HG03066 (cell line): ENCODE results near the gene CXCL17.
"Not testable (repeated sequence)": the region's sequence is repeated elsewhere in the genome, so short reads cannot be mapped to it uniquely, and the experiment has no call there.

Experiments
- ATAC-seq: cut with Tn5 transposase; IDR thresholded peaks from one replicate; pipeline ENCODE4 v1.9.1; 2021; ENCODE audit warnings: low read depth; ENCODE audit not compliant: unreplicated experiment

The CXCL17 gene, protein sequence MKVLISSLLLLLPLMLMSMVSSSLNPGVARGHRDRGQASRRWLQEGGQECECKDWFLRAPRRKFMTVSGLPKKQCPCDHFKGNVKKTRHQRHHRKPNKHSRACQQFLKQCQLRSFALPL

DNA sequence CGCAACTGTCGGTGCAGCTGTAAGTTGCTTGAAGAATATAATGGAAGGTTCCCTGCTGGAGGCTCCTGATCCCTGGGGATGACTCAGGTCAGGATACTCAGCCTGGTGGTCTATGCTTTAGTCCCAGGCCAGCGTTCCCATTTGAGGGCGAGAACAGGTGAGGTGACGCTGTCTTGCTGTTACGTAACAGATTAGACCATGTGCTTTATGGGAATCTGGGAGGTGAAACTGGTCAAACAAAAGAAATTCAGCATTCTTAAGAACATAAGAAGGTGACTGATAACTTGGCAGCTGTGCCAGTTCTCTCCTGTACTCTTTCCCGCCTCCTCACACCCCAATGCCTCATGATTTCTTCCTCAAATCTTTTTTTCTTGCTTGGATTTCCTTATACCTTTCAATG is at the start of gene CXCL17:
Gene CXCL17, minus strand, starts transcription at position 114 of the 400 bp plus-strand sequence. CDS start 114 bp downstream, outside the sequence.
- no peak for ATAC-seq

DNA sequence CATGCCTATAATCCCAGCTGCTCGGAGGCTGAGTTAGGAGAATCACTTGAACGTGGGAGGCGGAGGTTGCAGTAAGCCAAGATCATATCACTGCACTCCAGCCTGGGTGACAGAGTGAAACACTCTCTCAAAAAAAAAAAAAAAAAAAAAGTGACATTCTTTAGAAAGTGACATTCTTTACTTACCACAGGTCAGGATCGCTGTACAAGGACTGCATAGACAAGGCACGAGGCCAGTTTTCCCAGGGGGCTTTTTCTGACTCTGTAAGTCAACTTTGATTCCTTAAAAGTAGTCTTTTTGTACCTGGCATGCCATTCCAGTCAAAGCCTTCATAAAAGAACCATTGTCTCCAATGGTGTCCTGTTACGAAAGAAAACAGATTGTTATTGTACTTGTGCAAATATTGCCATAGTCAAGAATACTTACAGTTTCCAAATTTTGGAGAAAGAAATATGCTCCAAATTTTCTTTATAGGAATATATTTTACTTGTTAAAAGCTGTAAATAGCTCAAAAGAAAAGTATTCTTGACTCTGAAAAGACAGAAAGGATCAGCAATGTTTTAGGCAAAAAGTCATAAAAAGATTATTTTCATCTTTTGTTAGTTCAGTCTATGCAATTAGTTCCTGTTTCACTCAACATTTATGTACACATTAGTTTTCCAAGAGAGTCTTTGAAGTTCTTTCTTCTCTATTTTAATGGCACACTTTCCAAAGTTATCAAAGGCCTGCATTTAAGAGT is 46.2 kb upstream of the CXCL17 start:
- ATAC-seq = no peak

DNA sequence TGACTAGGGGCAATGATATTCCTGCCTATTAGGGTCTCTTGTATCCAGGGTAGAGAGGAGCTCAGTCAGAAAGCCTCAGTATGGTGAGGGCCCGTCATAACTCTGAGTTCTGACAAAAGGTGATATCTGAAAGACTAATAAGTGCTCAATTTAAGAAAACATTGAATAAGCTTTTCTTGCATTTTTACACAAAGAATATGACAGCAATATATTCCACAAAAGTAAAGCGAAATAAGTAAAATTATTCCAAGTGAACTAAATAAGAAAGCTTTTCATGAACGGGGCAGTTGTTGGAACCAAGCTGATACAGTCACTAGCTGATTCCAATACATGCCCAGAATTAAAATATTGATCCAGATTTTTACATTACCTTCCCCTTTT is 45.0 kb upstream of the CXCL17 start:
- ATAC-seq = no peak

DNA sequence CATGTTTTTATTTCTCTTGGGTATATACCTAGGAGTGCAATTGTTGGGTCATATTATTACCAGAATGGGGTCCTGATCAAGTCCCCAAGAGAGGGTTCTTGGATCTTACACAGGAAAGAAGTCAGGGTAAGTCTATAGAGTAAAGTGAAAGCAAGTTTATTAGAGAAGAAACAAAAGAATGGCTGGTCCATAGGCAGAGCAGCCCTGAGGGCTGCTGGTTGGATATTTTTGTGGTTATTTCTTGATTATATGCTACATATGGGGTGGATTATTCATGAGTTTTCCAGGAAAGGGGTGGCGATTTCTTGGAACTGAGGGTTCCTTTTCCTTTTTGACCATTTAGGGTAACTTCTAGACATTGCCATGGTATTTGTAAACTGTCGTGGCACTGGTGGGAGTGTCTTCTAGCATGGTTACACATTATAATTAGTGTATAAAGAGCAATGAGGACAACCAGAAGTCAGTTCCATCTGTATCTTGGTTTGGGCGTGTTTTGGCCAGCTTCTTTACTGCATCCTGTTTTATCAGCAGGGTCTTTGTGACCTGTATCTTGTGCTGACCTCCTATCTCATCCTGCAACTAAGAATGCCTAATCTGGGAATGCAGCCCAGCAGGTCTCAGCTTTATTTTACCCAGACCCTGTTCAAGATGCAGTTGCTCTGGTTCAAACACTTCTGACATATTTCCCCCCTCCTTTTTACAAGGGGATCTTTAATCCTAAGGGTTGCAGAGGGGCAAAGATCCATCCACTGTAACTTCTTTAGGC is 44.5 kb upstream of the CXCL17 start:
- ATAC-seq = no peak

- ATAC-seq = not testable (repeated sequence)
Observed at GRCh38 chr19:42485036-42485435, 42.3 kb upstream of the CXCL17 start.

DNA sequence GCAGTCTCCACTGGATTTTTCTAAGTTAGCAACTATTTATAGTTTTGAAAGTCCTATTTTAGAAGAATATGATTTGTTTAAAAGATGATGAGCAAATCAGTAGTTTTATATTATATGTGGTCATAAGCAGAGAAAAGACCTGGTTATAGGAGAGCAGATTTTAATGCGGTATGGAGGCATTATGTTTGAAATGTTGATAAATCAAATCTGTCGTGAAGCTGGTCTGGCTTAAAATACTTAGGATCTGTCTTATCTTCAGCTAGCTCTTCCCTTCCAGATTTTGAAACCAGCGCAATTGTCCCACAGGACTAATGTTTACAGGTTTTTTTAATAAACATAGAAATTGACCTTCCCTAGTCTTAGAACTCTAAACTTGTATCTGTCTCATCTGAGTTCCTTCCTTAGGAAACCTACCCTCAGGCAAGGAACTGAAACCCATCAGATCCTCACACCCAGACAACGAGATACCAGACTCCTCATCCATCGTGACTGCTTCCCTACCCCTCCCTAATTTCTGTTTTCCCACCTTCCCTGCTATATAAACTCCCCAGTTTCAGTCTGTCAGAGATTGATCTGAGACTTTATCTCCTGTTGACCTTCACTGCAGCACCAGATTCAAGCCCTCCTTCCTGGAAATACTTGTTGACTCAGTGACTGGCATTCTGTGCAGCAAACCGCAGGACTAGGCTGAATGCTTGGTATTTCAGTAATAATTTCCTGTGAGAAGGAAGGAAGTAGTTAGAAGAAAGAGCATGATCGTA is 37.8 kb upstream of the CXCL17 start:
- no peak for ATAC-seq

GRCh38 chr19:42479736-42480135 is 37.0 kb upstream of the CXCL17 start:
- no peak for ATAC-seq

DNA sequence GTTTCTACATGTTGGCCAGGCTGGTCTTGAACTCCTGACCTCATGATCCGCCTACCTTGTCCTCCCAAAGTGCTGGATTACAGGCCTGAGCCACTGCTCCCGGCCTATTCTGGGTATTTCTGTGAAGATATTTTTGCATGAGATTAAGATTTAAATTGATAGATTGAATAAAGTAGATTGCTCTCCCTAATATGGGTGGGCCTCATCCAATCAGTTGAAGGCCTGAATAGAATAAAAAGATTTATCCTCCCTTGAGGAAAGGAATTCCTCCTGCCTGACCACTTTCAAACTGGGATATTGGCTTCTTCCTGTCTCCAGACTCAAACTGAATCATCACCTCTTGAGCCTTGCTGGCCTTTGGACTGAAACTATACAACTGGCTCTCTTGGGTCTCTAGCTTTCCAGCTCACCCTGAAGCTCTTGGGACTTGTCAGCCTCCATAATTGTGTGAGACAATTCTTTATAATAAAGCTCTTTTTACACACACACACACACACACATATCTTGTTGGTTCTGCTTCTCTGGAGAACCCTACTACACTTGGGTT is 36.1 kb upstream of the CXCL17 start:
- no peak for ATAC-seq

DNA sequence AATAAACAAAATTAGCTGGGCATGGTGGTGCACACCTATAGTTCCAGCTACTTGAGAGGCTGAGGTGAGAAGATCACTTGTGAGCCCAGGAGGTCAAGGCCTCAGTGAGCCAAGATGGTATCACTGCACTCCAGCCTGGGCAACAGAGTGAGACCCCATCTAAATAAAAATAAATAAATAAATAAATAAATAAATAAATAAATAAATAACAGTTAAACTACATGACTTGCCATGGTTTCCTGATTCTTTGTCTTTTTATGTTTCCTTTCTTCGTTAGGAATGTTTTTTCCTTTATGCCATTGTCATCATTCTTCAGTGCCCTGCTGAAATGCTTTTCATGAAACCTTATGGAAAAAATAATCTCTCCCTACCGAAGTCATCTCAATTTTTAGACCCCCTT is 35.2 kb upstream of the CXCL17 start:
- ATAC-seq = no peak

GRCh38 chr19:42477117-42477516 is 34.4 kb upstream of the CXCL17 start:
- no peak for ATAC-seq

GRCh38 chr19:42475366-42475765 is 32.6 kb upstream of the CXCL17 start:
- no peak for ATAC-seq

- no peak for ATAC-seq
Observed at GRCh38 chr19:42474743-42475142, 32.0 kb upstream of the CXCL17 start.

GRCh38 chr19:42473686-42474085 is 30.9 kb upstream of the CXCL17 start:
- no peak for ATAC-seq

DNA sequence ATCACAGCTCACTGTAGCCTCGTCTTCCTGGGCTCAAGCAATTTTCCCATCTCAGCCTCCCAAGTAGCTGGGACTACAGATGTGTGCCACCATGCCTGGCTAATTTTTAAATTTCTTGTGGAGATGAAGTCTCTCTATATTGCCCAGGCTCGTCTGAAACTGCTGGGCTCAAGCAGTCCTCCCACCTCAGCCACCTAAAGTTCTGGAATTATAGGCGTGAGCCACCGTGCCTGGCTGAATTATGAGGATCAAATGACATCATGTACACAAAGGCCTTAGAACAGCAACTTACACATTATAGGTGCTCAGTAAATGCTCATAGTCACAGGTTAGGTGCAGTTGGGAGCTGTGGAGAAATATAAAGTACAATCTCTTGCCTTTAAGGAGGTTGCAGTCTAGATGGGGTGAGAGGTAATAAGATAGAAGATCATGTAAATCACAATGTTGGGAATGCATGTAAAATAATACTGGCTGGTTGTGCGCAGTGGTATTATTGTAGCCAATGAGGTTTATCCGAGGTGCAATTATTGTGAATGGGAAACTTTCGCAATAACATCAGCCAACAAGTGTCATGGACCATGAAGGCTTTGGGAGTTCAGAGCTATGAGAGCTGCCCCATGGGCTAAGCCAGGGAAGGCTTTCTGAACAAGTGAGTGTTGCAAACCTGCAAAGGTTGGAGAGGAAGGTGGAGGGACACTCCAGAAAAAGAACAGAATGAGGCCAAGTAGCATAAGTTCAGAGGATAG is 29.8 kb upstream of the CXCL17 start:
- ATAC-seq = no peak

DNA sequence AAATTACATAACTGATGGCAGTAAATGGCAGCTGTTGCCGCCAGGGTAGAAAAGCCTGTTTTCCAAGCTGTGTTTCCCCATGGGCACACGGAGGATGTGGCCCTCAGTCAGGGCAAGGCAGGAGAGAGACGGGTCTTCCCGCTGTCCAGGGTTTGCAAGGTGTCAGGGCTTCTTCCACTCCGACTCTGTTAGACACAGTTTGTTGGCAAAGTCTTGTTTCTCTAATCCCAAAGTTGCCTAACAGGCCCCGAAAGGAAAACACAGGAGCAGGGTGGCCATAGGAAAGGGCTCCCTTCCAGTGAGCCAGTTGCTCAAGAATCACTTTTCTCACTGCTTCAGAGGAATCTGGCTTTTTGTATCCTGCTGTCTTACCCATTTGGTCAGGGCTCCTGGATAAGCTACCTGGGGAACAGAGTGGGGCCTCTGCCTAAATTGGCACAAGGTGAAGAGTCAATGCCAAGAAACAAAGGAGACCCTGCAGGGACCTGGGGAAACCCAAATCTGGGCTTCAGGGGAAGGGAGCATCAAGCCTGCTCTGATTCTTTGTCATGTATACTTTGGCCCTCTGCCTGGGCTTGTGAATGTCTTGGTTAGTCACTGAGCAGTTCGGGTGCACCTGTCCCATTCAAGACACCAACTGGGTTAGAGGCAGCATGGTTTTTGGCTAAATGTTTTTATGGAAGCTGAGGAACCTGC is 29.0 kb upstream of the CXCL17 start:
- ATAC-seq = no peak

- ATAC-seq = no peak
Observed at GRCh38 chr19:42469311-42470235, 26.8 kb upstream of the CXCL17 start.

DNA sequence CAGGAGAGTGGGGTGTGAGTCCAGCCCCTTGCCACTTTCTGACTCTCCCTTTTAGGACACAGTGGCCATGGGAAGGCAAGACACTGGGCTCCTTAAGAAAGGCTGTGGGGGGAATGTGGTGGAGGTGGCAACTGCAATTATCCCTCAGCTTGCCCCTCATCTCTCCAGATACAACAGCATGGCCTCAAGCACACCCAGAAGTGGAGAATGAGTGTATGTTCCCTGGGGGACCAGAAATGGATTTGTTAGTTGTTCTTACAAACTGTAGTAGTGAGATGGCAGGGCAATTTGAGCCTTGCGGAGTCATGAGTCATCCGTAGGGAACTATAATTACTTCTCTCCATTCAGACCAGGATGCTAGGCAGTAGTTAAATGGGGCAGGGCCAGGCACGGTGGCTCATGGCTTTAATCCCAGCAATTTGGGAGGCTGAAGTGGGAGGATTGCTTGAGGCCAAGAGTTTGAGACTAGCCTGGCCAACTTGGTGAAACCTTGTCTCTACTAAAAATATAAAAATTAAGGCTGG is 25.6 kb upstream of the CXCL17 start:
- no peak for ATAC-seq

DNA sequence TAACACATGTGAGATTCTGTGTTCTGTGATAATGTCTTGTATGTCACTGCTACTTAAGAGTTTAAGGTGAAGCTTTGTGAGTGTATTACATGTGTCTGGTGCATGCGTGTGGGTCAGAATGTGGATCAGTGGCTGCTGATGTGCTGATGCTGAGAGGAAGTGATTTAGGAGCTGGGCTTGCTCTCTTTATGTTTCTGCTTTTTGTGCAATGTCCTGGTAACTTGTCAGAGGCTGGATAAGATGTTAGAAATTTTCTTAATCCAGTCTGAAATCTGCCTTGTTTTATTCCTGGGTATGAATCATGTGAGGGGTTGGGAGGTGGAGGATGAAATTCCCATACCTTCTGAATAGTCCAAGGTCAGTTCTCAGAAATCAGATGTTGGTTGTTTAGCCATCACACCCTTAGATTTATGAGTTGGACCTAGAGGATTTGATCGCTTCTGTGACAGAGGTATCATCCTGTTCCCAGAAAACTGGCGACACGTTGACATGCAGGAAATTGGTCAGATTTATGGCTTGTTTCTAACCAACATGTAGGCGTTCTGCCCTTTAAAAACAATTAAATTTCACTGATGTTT is 24.5 kb upstream of the CXCL17 start:
- no peak for ATAC-seq
